Thoracic aorta (tissue), 2 donors: ENCODE data around the gene KCNH6. TPM values are rescaled to one million over a fixed set of nuclear protein-coding genes. Genes with fewer than 3 reads are reported as not detected.

Experiments
- ATAC-seq: fragments of 150-250 bp; one replicate; pipeline ENCODE4 v1.8.0; 2017; ENCODE audit warnings: low read depth; ENCODE audit not compliant: insufficient number of reproducible peaks, low FRiP score
- DNase-seq: peaks from one replicate; pipeline ENCODE4 v3.0.0-alpha.2; 2020; ENCODE audit warnings: low spot score
- H3K27ac ChIP-seq, 2 donors: fragments of 200-600 bp; sonication (generic); 1 replicate in 1 of 2; 2 replicates in 1 of 2; pipeline ENCODE4 v1.5.1; 2016; ENCODE audit warnings: mild to moderate bottlenecking in 2 of 2, moderate library complexity in 2 of 2
- H3K27me3 ChIP-seq: fragments of 200-600 bp; sonication (generic); replicated peaks from 2 replicates; pipeline ENCODE4 v1.6.0; 2016; ENCODE audit warnings: mild to moderate bottlenecking; ENCODE audit not compliant: insufficient read depth
- H3K36me3 ChIP-seq: fragments of 200-600 bp; sonication (generic); one replicate; pipeline ENCODE4 v1.5.1; 2016
- H3K4me1 ChIP-seq, 2 donors: fragments of 200-600 bp; sonication (generic); 1 replicate in 1 of 2; 2 replicates in 1 of 2; pipeline versions ENCODE4 v1.5.1 to v1.6.0; 2016; ENCODE audit warnings: low read depth in 2 of 2, mild to moderate bottlenecking in 1 of 2; ENCODE audit not compliant: control insufficient read depth in 1 of 2
- H3K4me3 ChIP-seq: fragments of 200-600 bp; sonication (generic); 2 replicates; pipeline ENCODE4 v1.5.1; 2016; ENCODE audit warnings: mild to moderate bottlenecking
- H3K9me3 ChIP-seq: fragments of 200-600 bp; sonication (generic); 2 replicates; pipeline ENCODE4 v1.5.1; 2016
- CTCF ChIP-seq: fragments of 200-600 bp; sonication (generic); IDR thresholded peaks from one replicate; pipeline ENCODE4 v1.5.1; 2019; ENCODE audit warnings: antibody characterized with exemption
- total RNA-seq, 2 donors: library from RNA; depleted of rRNA; stranded (reverse); fragments of >200 nt; gene quantifications; one replicate each; pipeline versions ENCODE4 v1.1.0 to v1.2.3, GENCODE V29; 2016

The KCNH6 gene
- total RNA-seq, 2 donors from 2014 or later, result not detected

DNA sequence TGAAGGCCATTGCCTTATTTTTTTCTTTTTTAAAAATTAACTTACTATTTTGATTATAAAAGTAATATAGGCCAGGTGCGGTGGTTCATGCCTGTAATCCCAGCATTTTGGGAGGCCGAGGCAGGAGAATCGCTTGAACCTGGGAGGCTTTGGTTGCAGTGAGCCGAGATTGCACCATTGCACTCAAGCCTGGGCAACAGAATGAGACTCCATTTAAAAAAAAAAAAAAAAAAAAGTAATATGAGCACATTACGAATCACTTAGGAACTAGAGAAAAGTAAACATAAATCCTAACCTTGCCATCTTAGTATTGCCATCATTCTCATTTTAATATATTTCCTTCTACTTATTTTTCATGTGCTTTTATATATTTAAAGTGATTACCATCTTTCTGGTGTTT lies 64.6 kb downstream of the KCNH6 start:
- Histone ChIP-seq H3K27me3 (no peaks in the 10 kb centered on the region), H3K4me3 (no peak overlapping the region), H3K4me1 (no peaks in the 10 kb centered on the region), H3K27ac (no peak overlapping the region), H3K36me3 (peaks cover 47% of the 10 kb centered on the region), H3K9me3 (no peaks in the 10 kb centered on the region)
- ATAC-seq (no peak), DNase-seq (no peak)
- TF ChIP-seq CTCF, result no peak

GRCh38 chr17:63588797-63589196 lies 65.6 kb downstream of the KCNH6 start:
- no peak for ATAC-seq
- Histone ChIP-seq H3K4me1 (no peaks in the 10 kb centered on the region), H3K27ac (no peak overlapping the region), H3K36me3 (peaks cover 37% of the 10 kb centered on the region), H3K27me3 (no peaks in the 10 kb centered on the region), H3K9me3 (no peaks in the 10 kb centered on the region), H3K4me3 (no peak overlapping the region)
- no peak for TF ChIP-seq CTCF
- DNase-seq, result no peak

GRCh38 chr17:63589646-63590045 lies 66.5 kb downstream of the KCNH6 start:
- no peaks in the 10 kb centered on the region for H3K27me3 ChIP-seq
- no peak overlapping the region for H3K4me3 ChIP-seq
- H3K4me1 ChIP-seq, result no peaks in the 10 kb centered on the region
- H3K27ac ChIP-seq, result no peak overlapping the region
- H3K9me3 ChIP-seq, result no peaks in the 10 kb centered on the region
- TF ChIP-seq CTCF, result no peak
- ATAC-seq (no peak), DNase-seq (no peak)
- peaks cover 29% of the 10 kb centered on the region for H3K36me3 ChIP-seq

DNA sequence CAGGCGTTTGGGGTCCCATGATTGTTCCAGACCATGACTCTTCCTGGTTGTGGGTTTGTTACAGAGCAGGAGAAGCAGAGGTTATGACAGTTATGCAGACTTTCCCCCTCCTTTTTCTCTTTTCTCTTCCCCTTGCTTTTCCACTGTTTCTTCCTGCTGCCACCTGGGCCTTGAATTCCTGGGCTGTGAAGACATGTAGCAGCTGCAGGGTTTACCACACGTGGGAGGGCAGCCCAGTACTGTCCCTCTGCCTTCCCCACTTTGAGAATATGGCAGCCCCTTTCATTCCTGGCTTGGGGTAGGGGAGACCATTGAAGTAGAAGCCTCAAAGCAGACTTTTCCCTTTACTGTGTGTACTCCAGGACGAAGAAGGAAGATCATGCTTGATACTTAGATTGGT lies 69.6 kb downstream of the KCNH6 start:
- H3K27ac ChIP-seq, result no peak overlapping the region
- DNase-seq (no peak), ATAC-seq (no peak)
- H3K9me3 ChIP-seq, result no peaks in the 10 kb centered on the region
- no peak for TF ChIP-seq CTCF
- H3K4me3 ChIP-seq, result no peak overlapping the region
- no peaks in the 10 kb centered on the region for H3K4me1 ChIP-seq
- peaks cover 30% of the 10 kb centered on the region for H3K36me3 ChIP-seq
- no peaks in the 10 kb centered on the region for H3K27me3 ChIP-seq

GRCh38 chr17:63595132-63595531 lies 72.0 kb downstream of the KCNH6 start:
- Histone ChIP-seq H3K36me3 (peaks cover 13% of the 10 kb centered on the region), H3K4me1 (peaks cover 3 to 4% of the 10 kb centered on the region in 2 donors), H3K27me3 (no peaks in the 10 kb centered on the region), H3K9me3 (no peaks in the 10 kb centered on the region), H3K27ac (no peak overlapping the region), H3K4me3 (no peak overlapping the region)
- ATAC-seq, result no peak
- no peak for TF ChIP-seq CTCF
- DNase-seq, result no peak

Other genes starting within 250 kb of the KCNH6 start
- 10 to 100 TPM; 19.0 to 23.7 TPM for gene CYB561, start 77.1 kb upstream of the KCNH6 start, total RNA-seq
- gene ACE, start 46.3 kb upstream of the KCNH6 start, total RNA-seq, result 10 to 100 TPM in 1 of 2 donors, 1 to 10 TPM in 1; 5.4 to 16.5 TPM
- gene DCAF7, start 27.1 kb downstream of the KCNH6 start, total RNA-seq, result 10 to 100 TPM; 29.2 to 29.5 TPM
- gene TACO1, start 77.5 kb downstream of the KCNH6 start, total RNA-seq, result 10 to 100 TPM; 11.1 to 11.4 TPM
- 100 to 1,000 TPM in 1 of 2 donors, 10 to 100 TPM in 1; 85.3 to 102 TPM for gene MAP3K3, start 99.1 kb downstream of the KCNH6 start, total RNA-seq
- gene LIMD2, start 176.8 kb downstream of the KCNH6 start, total RNA-seq, result 10 to 100 TPM; 26.2 to 29.6 TPM
- 10 to 100 TPM; 40.9 to 62.2 TPM for gene STRADA, start 218.4 kb downstream of the KCNH6 start, total RNA-seq